ENCODE results near the gene DNAJB1.

Gene DNAJB1

GRCh38 chr19:14467391-14467790 lies 50.8 kb downstream of the DNAJB1 start:
- H3K9ac ChIP-seq (ENCODE audit: low read depth, low read length): no peak overlapping the region
- peaks cover 62% of the 10 kb centered on the region for H3K36me3 ChIP-seq (ENCODE audit: control insufficient read depth, insufficient read depth, low read length)
- H3K27me3 ChIP-seq (ENCODE audit: control insufficient read depth, insufficient read depth, low read length): no peaks in the 10 kb centered on the region

More at GRCh38 chr19:14467391-14467790, 50.8 kb downstream of the DNAJB1 start:
- no peak overlapping the region for H3K4me3 ChIP-seq (ENCODE audit: low read depth, low read length)
- H3K4me1 ChIP-seq (ENCODE audit: control insufficient read depth, insufficient read depth, low read length): no peaks in the 10 kb centered on the region
- H3K27ac ChIP-seq (ENCODE audit: low read depth, low read length): no peak overlapping the region
- no peaks in the 10 kb centered on the region for H3K9me3 ChIP-seq (ENCODE audit: control insufficient read depth, insufficient read depth, low read length)
